OCI-LY3 (cell line): ENCODE data around the gene CRYBG3.

Source experiments
- CTCF ChIP-seq: fragments of 200-600, 300-600 bp; sonication (generic); IDR thresholded peaks from 2 replicates; pipeline ENCODE4 v1.5.1; 2014; ENCODE audit warnings: antibody characterized with exemption, low read length, low read depth
- EZH2phosphoT487 ChIP-seq: fragments of 200-600 bp; shearing (Covaris generic); IDR thresholded peaks from 2 replicates; pipeline ENCODE4 v1.6.1; 2018; ENCODE audit warnings: antibody characterized with exemption, mixed run types, low read depth

GRCh38 chr3:97990624-97991292 is 168.9 kb downstream of the CRYBG3 start:
- TF ChIP-seq CTCF = no peak
- no peak for TF ChIP-seq EZH2phosphoT487
